Right lobe of liver (tissue), 4 donors: ENCODE measurements around the gene POTEJ.
"Not testable (repeated sequence)": the region's sequence is repeated elsewhere in the genome, so short reads cannot be mapped to it uniquely, and the experiment has no call there.

Source experiments
- CTCF ChIP-seq, 4 donors: fragments of 200-600 bp in 3 of 4; fragments of 450-650 bp in 1 of 4; IDR thresholded peaks; one replicate each; pipeline versions ENCODE4 v1.5.1 to v1.8.0; 2016 to 2022; ENCODE audit warnings: antibody characterized with exemption in 4 of 4, mild to moderate bottlenecking in 2 of 4
- POLR2A ChIP-seq: fragments of 450-650 bp; IDR thresholded peaks from one replicate; pipeline ENCODE4 v1.6.1; 2017; ENCODE audit warnings: antibody characterized with exemption, mild to moderate bottlenecking
- donor health status: DM: no; HTN: no; CAD: no.
- donor health status: DM: no; HTN: no; CAD: no.
- donor health status: DM: no; HTN: yes; CAD: no.

- TF ChIP-seq POLR2A; CTCF (IDR thresholded peaks at IDR 0.05): not testable (repeated sequence)
Observed at GRCh38 chr2:130579121-130579520, 32.1 kb upstream of the POTEJ start.
